ENCODE results near the gene S1PR3. TPM values are rescaled to one million over a fixed set of nuclear protein-coding genes. Genes with fewer than 3 reads are reported as not detected.

S1PR3 gene
- total RNA-seq, 1 donor from 2014 or later = 10.0 TPM

- H3K4me3 ChIP-seq = no peak overlapping the region
- no peak for DNase-seq
- no peaks in the 10 kb centered on the region for H3K9me3 ChIP-seq
- ATAC-seq = no peak
- no peaks in the 10 kb centered on the region for H3K4me1 ChIP-seq
- no peaks in the 10 kb centered on the region for H3K27me3 ChIP-seq (ENCODE audit: low read depth)
- intact Hi-C loops (cut with DNase I) = no loop called here
- TF ChIP-seq, protein P1, sequence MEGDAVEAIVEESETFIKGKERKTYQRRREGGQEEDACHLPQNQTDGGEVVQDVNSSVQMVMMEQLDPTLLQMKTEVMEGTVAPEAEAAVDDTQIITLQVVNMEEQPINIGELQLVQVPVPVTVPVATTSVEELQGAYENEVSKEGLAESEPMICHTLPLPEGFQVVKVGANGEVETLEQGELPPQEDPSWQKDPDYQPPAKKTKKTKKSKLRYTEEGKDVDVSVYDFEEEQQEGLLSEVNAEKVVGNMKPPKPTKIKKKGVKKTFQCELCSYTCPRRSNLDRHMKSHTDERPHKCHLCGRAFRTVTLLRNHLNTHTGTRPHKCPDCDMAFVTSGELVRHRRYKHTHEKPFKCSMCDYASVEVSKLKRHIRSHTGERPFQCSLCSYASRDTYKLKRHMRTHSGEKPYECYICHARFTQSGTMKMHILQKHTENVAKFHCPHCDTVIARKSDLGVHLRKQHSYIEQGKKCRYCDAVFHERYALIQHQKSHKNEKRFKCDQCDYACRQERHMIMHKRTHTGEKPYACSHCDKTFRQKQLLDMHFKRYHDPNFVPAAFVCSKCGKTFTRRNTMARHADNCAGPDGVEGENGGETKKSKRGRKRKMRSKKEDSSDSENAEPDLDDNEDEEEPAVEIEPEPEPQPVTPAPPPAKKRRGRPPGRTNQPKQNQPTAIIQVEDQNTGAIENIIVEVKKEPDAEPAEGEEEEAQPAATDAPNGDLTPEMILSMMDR (IDR thresholded peaks at IDR 0.05) = no peak
- no peak overlapping the region for H3K27ac ChIP-seq
- H3K36me3 ChIP-seq = no peaks in the 10 kb centered on the region
Measured at GRCh38 chr9:89051421-89052025, 60.3 kb downstream of the S1PR3 start.

DNA sequence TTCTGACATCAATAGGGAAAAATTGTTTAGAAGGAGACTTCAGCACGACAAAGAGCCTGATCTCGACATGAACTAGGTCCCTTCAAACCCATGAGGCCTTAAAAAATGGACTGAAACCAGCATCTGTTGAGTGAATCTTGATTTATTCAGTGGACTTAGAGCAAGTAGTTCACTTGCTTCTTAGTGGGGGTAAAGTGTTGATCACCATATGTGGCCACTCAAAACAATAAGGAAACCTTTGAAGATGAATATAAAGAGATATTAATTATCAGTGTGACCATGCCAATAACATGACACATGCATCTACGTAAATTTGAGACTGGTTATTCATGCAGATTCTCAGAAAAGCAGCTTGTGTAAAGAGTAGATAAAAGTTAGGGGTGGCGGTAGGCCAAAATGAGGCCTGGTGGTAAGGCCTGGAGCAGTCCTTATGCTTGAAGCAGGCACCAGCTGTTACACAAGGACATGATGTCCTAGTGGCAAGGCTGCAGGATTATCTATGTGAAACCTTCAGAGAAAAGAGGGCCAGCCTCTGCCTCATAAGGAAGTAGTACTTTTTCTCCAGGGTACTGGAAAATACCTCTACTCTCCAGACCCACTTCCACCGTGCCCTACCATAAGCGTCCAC lies 61.3 kb downstream of the S1PR3 start:
- Histone ChIP-seq H3K9me3 (no peaks in the 10 kb centered on the region), H3K36me3 (no peaks in the 10 kb centered on the region), H3K4me1 (no peaks in the 10 kb centered on the region), H3K4me3 (no peak overlapping the region), H3K27ac (no peak overlapping the region), H3K27me3 (ENCODE audit: low read depth) (no peaks in the 10 kb centered on the region)
- DNase-seq (no peak), ATAC-seq (no peak)
- intact Hi-C loops (cut with DNase I) = no loop called here
- TF ChIP-seq, protein P1 (IDR thresholded peaks at IDR 0.05) = no peak

DNA sequence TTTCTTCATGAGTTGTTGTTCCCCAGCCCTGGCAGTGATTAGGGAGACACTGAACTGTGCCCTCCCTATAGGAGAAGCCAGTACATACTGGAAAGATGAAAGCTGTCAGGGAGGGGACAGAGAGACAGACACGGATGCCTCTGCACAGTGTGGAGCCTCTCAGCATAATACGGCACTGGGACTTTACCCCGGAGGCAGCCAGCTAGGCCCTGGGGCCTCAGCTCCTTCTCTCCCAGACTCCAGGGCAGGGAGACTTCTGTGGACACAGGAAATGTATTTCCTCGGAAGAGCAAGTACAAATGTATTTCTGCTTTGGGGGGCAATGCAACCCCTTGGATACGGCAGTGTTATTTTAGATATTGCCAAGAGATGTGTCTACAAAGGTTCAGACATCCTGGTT lies 62.0 kb downstream of the S1PR3 start:
- intact Hi-C loops (cut with DNase I) = no loop called here
- TF ChIP-seq, protein P1 (IDR thresholded peaks at IDR 0.05) = no peak
- Histone ChIP-seq H3K9me3 (no peaks in the 10 kb centered on the region), H3K4me1 (no peaks in the 10 kb centered on the region), H3K27ac (no peak overlapping the region), H3K4me3 (no peak overlapping the region), H3K36me3 (no peaks in the 10 kb centered on the region), H3K27me3 (ENCODE audit: low read depth) (no peaks in the 10 kb centered on the region)
- DNase-seq (no peak), ATAC-seq (no peak)

Other genes with a start within 250 kb of the S1PR3 start
- gene SHC3, start 187.3 kb downstream of the S1PR3 start, total RNA-seq = 13.2 TPM

Measured in lower lobe of right lung (tissue), 2 donors.